Posterior vena cava (tissue), 2 donors: ENCODE data around the gene ZNF211. TPM values are rescaled to one million over a fixed set of nuclear protein-coding genes. Genes with fewer than 3 reads are reported as not detected.

ENCODE experiments used
- DNase-seq: peaks from one replicate; pipeline ENCODE4 v3.0.0-alpha.2; 2020; ENCODE audit warnings: low spot score
- intact Hi-C, 2 donors: fragments of 100-400 bp; cut with DNase I; formaldehyde crosslinking; loops; one replicate each; pipeline versions ENCODE4 v1.14.1 to v1.14.2; 2022 to 2023
- long read RNA-seq, 2 donors: library from polyadenylated mRNA; unstranded; transcript quantifications; one replicate each; pipeline ENCODE4 v2.0.0, GENCODE V29; 2020 to 2021
- total RNA-seq, 2 donors: library from RNA; stranded (reverse); fragmentation: NEBNext Ultra II Directional; extraction: Animal tissue kit (Norgen Biotek cat#: 25700); gene quantifications; one replicate each; pipeline ENCODE4 v1.2.1, GENCODE V29; 2021
- donor health status: DM: yes; HTN: yes; CAD: no.
- donor health status: DM: yes; HTN: yes; CAD: no.

ZNF211 gene
- 1 to 10 TPM; 6.9 to 8.0 TPM for total RNA-seq
- long read RNA-seq, donor 1, partial matches to known transcripts: 1 of 6 reads
- long read RNA-seq, donor 1, other reads (novel, unspliced or antisense): 2 of 6 reads
- long read RNA-seq, donor 2, transcript ZNF211-201 (4 exons, 2,440 nt): major isoform, 5 of 8 reads
- long read RNA-seq, donor 2, partial matches to known transcripts: 0 of 8 reads
- long read RNA-seq, donor 2, other reads (novel, unspliced or antisense): 0 of 8 reads

DNA sequence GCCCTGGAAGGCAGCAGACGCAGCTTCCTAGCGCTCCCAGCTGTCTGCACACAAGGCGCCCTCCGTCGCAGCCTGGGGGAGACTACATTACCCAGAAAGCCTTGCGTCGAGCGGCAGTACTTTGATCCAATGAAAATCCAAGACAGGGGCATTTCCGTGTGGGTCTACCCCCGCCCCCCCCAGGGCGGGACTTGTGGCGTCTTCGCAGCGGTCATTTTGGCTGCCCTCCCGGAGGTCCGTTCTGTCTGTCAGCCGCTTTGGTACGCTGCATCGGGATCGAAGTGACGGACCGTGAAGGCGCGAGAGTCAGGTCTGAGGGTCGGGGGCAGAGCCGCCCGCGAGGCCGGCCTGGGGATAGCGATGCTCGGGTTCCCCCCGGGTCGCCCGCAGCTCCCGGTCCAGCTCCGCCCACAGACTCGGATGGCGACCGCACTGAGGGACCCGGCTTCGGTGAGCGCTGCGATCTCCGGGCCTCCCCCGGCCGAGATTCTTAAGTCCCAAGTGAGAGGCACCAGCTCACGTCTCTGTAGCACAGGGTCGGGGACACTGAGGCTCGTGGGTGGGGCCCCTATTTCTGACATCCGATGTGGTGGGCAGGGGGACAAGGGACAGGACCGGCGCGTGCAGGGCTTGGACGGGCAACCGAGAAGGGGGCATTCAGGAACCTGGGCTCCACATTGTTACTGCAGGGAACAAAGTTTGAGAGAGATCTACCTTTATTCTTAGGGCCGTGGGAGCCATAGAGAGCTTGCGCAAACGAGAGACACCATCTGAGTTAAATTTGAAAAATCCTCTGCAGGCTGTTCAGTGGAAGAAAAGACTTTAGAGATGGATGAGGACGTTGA lies at the start of gene ZNF211:
TSS of gene ZNF211 (plus strand) at position 182 of the 845 bp plus-strand sequence. CDS start at position 361, 179 bp downstream.
- peak; percentile 96 for DNase-seq
- intact Hi-C loops: no loop called here

DNA sequence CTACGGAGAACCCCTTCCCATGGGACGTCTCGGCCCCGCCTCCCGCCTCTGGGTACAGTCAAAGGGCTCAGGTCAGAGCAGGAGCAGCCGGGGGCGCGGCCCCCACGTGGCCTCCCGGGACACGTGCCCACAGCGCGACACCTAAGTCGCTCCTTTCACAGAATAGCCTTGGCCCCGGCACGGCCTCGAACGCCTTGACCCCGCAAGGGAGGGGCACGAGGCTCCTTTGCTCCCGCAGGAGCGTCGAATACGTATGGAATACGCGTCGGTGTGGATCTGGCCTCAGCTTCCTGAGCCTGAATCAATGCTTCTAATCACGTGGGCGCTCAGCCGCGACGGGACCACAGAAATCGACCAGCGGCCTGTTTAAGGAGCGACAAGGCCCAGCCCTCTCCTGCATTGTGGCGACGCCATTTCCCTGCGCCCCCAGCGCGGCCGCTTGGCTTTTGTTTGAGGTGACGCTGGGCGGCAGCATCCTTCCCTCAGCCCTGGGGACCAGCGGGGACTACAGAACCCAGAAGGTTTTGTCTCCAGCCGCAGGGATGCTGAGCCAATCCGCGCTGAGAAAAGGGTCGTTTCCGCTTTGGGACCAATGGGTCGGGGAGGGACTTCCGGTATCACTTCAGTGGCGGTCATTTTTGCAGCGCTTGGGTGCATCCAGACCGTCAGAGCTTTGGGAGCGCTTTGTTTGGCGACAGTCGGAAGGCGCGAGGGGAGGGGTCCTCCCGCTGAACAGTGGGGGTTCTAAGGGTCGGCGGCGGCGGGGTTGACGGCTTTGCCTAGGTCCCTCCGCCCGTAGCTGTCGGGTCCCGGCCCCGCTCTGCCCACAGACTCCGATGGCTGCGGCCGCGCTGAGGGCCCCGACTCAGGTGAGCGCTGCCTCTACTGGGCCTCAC lies 49.2 kb upstream of the ZNF211 start, which contains the start of gene ZIK1:
TSS of gene ZIK1 (plus strand) at position 625 of the 896 bp plus-strand sequence. CDS start at position 837, 212 bp downstream.
- intact Hi-C loops: no loop called here
- peak; percentile 95 for DNase-seq

DNA sequence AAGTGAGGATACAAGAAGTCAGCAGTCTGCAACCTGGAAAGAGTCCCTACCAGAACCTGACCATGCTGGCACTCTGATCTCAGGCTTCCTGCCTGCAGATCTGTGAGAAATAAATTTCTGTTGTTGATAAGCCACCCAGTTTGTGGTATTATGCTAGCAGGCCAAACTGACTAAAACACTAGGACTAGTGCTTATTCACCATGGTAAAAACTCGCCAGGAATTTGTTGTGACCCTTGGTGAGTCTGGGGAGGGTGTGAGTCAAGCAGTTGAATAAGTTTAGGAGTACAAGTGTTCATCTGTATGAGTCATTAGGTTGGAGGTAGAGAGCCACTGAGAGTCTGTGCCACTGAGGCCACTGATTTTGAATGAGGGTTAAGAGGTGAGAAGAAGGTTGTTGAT lies 45.4 kb upstream of the ZNF211 start:
- DNase-seq: no peak
- intact Hi-C loops: no loop called here

DNA sequence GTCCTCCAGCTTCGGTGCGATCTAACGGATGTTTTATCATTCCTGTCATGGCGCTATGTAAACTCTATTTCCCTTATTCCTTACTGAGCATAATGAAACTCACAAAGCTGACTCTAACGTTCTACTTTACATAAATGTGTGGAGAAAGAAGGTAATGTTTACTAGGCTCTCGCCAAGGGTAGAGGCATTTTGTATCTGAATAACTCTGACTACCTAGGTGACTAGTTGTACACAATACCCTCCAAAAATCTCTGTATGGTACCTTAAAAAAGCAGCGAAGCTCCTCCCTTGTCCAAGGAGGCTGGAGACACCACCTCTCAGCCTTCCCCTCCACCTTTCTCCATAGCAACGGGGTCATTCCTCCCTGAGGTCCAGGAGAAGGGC lies 33.6 kb upstream of the ZNF211 start:
- no peak for DNase-seq
- intact Hi-C loops: no loop called here

DNA sequence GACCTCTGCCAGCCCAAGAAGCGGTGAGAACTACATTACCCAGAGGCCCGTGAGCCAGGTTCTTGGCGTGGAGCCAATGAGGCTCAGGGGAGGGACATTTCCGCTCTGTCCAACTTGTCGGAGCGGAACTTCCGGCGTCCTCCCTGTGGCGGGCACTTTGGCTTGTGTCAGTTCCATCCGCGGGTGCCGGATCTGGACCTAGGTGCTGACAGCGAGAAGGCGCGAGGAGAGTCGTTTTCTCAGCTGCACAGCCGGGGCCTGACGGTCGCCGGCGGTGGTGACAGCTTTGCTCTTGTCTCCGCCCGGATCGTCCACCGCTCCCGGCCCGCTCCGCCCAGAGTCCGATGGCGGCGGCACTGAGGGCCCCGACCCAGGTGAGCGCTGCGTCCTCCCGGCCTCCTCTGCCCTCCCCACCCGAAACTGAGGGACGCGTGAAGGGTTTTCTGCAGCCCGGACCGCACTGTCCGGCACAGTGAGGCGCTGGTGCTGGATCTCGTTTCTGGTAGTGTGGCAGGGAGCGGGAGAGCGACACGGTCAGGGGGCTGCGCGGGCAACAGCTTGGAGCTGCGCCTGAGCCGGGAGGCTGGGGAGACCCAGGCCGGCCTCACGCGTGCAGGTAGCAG lies 33.1 kb upstream of the ZNF211 start, which contains the start of gene ZNF530:
TSS of gene ZNF530 (plus strand) at position 125 of the 623 bp plus-strand sequence. CDS start 4,461 bp downstream, outside the sequence.
- intact Hi-C loops: no loop called here
- peak; percentile 97 for DNase-seq

DNA sequence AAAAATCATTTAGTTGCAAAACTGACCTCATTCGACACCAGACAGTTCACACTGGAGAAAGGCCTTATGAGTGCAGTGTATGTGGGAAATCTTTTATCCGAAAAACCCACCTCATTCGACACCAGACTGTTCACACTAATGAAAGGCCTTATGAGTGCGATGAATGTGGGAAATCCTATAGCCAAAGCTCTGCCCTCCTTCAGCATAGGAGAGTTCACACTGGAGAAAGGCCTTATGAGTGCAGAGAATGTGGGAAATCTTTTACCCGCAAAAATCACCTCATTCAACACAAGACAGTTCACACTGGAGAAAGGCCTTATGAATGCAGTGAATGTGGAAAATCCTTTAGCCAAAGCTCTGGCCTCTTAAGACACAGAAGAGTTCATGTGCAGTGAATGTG lies 26.0 kb upstream of the ZNF211 start:
- intact Hi-C loops: no loop called here
- DNase-seq: no peak

DNA sequence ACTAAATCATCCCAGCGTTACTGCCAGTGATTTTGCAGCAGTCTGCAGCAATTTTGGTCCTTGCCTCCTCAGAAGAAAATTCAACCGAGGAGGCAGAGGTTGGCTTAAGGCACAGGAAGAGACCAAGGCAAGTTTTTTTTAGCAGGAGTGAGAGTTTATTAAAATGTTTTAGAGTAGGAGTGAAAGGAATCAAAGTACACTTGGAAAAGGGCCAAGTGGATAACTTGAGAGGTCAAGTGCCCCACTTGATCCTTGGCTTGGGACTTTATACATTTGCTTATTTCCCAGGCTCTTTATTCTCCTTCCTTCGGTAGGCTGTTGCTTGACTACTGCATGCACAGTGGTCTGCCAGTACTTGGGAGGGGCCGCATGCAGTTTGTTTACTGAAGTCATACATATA lies 21.9 kb upstream of the ZNF211 start:
- intact Hi-C loops: no loop called here
- no peak for DNase-seq

DNA sequence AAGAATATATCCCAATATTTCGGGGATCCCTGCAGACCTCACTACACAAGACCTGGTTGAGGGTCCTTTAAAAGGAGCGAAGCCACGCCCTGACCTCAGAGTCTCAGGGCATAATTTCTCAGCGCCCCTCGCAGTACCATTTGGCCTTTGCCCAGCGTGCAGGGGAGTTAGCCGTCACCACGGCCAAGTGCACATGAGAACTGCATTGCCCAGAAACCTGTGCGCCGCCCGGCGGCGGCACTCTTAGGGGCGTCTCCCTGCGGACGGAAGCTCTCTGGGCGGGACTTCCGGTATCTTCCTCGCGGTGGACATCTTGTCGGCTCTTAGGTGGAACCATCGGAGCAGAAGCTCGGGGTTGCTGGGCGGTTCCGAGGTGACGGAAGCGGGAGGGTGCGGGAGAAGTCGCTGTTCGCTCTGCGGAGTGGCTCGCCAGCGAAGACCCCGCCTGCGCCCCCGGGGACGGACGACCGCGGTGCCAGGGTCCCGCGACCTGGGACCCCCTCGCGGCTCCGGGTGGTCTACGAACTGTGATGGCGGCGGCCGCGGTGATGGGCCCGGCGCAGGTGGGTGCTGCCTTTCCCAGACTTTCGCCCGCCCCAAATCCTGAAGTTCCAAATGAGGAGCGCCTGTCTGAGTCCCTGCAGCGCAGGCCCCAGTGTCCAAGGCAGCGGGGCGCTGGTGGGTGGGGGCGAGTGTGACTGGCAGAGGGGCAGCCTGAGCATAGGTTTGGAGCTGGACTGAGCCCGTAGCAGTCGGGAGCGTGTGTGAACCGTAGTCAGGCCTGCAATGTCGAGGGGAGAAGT lies 18.8 kb upstream of the ZNF211 start, which contains the start of gene ZNF134:
TSS of gene ZNF134 (plus strand) at position 302 of the 803 bp plus-strand sequence. CDS start 5,227 bp downstream, outside the sequence.
- peak; percentile 98 for DNase-seq
- intact Hi-C loops: no loop called here

DNA sequence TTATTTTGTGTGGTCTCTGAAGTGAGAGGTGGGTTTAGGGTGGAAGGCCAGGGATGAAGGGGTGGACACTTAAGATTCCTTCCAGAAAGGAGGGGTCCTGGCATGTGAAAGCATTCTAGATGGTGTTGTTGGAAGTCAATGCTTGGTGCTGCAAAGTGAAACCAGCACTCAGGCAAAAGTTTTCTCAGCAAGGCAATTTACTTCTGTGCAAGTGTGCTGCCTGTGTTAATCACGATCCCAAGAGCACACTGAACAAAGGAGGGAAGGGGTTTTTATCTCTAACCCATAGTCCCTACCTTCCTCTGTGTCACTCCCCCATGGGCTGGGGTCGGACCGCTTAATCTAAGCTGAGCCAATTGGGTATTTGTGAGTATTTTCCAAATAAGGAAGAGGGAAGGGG lies 17.6 kb upstream of the ZNF211 start:
- intact Hi-C loops: no loop called here
- DNase-seq: no peak

DNA sequence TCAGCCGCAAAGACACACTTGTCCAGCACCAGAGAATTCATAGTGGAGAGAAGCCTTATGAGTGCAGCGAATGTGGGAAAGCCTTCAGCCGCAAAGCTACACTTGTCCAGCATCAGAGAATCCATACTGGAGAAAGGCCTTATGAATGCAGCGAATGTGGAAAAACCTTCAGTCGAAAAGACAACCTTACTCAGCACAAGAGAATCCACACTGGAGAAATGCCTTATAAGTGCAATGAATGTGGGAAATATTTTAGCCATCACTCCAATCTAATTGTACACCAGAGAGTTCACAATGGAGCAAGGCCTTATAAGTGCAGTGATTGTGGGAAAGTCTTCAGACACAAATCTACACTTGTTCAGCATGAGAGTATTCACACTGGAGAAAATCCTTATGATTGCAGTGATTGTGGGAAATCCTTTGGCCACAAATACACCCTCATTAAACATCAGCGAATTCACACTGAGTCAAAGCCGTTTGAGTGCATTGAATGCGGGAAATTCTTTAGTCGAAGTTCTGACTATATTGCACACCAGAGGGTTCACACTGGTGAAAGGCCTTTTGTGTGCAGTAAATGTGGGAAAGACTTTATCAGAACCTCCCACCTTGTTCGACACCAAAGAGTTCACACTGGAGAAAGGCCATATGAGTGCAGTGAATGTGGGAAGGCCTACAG lies 12.2 kb upstream of the ZNF211 start:
- DNase-seq: no peak
- intact Hi-C loops: no loop called here

DNA sequence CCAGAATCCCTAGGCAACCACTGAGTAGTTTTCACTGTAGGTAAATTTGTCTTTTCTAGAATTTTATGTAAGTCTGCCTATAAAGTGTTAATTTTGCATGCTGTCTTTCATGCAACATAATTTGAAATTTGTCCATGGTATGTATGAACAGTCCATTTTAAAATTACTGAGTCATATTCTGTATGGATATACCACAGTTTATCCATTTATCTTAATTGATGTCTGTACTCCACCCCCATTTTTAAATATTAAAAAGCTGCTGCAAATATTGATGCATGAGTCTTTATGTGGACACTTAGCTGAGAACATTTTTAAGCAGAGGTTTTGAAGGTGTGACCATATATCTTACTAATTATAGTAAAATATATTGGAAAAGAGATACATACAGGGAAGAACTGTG lies 9.9 kb upstream of the ZNF211 start:
- intact Hi-C loops: no loop called here
- no peak for DNase-seq

DNA sequence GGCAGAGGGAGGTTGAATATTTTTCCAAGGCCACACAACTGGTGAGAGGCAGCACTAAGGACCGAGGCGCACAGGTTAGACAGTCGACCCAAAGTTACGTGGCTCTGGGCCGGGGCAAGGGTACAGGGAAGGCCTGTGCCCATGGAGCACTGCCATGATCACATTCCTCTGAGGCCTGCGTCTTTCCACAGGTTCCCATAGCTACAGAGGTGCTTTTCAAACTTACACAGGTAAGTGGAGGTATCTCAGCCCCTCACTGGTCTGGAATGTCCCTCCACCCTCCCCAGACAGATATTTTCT lies 814 bp downstream of the ZNF211 start:
- intact Hi-C loops: no loop called here

DNA sequence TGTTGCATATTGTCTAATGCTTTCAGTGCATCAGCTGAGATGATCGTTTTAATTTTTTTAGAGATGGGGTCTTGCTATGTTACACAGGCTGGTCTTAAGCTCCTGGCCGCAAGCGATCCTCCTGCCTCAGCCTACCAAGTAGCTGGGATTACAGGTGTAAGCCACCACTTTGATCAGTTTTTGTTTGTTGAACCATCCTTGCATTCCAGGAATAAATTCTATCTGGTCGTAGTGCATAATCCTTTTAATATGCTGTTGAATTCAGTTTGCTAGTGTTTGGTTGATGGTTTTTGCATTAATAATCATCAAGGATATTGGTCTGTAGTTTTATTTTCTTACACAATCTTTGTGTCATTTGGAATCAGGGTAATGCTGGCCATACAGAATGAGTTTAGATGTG lies 4.4 kb downstream of the ZNF211 start:
- intact Hi-C loops: no loop called here
- no peak for DNase-seq

More for the DNA sequence above, 814 bp downstream of the ZNF211 start:
- no peak for DNase-seq

DNA sequence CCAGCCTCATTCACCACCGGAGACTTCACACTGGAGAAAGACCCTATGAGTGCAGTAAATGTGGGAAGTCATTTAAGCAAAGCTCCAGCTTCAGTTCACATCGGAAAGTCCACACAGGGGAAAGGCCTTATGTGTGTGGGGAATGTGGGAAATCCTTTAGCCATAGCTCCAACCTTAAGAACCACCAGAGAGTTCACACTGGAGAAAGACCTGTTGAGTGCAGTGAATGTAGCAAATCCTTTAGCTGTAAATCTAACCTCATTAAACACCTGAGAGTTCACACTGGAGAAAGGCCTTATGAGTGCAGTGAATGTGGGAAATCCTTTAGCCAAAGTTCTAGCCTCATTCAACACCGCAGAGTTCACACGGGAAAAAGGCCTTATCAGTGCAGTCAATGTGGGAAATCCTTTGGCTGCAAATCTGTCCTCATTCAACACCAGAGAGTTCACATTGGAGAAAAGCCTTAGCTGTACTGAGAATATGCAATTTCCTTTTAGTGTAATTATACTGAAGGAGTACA lies 8.8 kb downstream of the ZNF211 start:
- no peak for DNase-seq
- intact Hi-C loops: no loop called here

DNA sequence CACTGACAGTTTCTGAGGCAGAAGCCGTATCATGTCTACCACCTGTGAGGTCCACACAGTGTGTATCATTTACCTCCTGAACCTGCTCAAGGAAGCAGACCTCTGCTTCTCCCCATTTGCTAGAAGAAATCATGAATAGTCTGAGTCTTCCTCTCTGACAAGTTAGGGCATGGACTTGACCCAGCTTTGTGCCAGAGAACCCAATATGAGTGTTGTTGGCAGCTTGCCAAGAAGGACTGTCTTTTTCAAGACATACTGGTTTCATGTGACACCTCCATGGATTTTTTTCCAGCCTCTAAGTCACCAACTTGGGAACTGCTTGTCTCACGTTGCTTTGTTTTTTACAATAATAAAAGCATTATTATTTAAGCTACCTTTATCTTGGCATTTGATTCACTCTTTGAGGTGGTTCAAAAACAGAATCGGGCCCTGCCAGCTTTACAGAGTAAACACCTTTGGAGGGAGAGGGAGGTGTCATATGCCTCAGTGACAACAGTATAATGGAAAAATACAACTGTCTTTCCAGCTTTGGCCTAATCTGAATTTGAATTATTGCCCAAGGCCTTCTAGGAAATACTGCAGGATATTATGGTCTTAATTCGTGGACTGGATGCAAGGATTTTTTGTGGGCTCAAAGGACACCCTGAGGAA lies 9.6 kb downstream of the ZNF211 start:
- no peak for DNase-seq
- intact Hi-C loops: no loop called here

DNA sequence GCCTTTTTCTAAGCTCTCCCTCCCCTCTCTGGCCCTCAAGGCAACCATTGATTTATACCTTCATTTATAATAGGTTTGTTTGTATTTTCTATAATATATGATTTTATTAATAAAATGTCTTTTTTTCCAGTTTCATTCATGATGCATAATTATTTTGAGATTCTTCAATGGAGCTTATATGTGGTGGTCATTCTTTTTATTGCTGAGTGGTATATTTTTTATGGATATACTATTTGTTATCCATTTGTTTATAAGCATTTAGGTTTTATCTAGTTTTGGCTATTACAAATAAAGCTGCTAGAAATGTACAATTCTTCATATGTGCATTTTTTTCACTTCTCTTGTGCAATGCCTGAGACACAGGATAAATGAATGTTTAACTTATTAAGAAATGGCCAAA lies 10.8 kb downstream of the ZNF211 start:
- intact Hi-C loops: no loop called here
- DNase-seq: no peak

DNA sequence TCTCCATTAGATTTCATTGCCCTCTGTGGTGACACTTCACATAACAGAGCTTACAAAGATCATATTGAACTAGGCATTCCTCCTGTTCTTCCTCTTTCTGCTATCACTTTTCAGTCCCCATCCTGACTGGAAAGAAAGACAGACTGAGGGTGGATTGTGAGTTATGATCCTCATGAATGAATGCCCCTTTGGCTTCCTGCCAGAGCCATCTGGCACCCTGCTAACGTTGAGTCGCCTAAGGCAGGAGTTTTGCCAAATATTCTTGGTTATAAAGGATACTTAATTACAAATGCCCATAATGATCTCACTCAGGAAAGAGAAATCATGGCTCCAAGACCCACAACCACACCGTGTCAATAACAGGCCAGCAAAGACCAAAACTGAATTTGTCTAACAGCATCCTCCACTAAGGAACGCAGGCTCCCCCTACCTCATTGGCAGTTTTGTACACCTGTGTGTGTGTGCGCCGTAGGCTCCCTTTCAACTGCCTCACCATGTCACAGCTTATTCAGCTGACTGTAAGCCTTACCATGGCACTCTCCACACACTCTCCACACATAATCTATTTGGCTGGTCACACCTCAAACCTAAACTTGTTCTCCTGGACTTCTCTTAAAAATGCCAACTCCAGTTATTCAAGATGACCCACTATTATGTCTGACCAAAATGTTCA lies 15.5 kb downstream of the ZNF211 start:
- DNase-seq: no peak
- intact Hi-C loops: no loop called here
